Fibroblast of villous mesenchyme (primary cell): ENCODE measurements around the gene CDH5. TPM values are rescaled to one million over a fixed set of nuclear protein-coding genes. Genes with fewer than 3 reads are reported as not detected.

Experiments used
- DNase-seq: peaks from one replicate; pipeline ENCODE4 v3.0.0-alpha.2; 2010; ENCODE audit warnings: low read depth
- H3K4me3 ChIP-seq: 2 replicates; pipeline ENCODE4 v1.5.1; 2011; ENCODE audit warnings: low read depth, mild to moderate bottlenecking, low read length
- CTCF ChIP-seq: IDR thresholded peaks from 2 replicates; pipeline ENCODE4 v1.5.1; 2012; ENCODE audit warnings: low read depth, mild to moderate bottlenecking, low read length; ENCODE audit not compliant: insufficient read depth
- total RNA-seq: library from RNA; depleted of rRNA; stranded (reverse); fragments of >200 nt; gene quantifications from 2 replicates; pipeline ENCODE4 v1.2.3, GENCODE V29; 2012

Gene CDH5
- total RNA-seq, 1 donor = not detected

- H3K4me3 ChIP-seq = no peak overlapping the region
- TF ChIP-seq CTCF = no peak
- no peak for DNase-seq
Observed at GRCh38 chr16:66390346-66391108, 24.0 kb downstream of the CDH5 start.

GRCh38 chr16:66391726-66392670, 25.5 kb downstream of the CDH5 start:
- H3K4me3 ChIP-seq = no peak overlapping the region
- TF ChIP-seq CTCF = no peak
- no peak for DNase-seq

GRCh38 chr16:66395806-66396555, 29.5 kb downstream of the CDH5 start:
- TF ChIP-seq CTCF = no peak
- H3K4me3 ChIP-seq = no peak overlapping the region
- no peak for DNase-seq

GRCh38 chr16:66397736-66398433, 31.4 kb downstream of the CDH5 start:
- no peak for DNase-seq
- TF ChIP-seq CTCF = no peak
- H3K4me3 ChIP-seq = no peak overlapping the region

GRCh38 chr16:66399031-66399430, 32.5 kb downstream of the CDH5 start:
- no peak for TF ChIP-seq CTCF
- no peak for DNase-seq
- no peak overlapping the region for H3K4me3 ChIP-seq

- H3K4me3 ChIP-seq = no peak overlapping the region
- no peak for DNase-seq
- no peak for TF ChIP-seq CTCF
Observed at GRCh38 chr16:66399930-66400329, 33.4 kb downstream of the CDH5 start.
